GM12878 (cell line): ENCODE measurements around the gene ZNF423. TPM values are rescaled to one million over a fixed set of nuclear protein-coding genes. Genes with fewer than 3 reads are reported as not detected.

ENCODE experiments used
- ATAC-seq: fragments of 200-7000 bp; cut with Tn5 transposase; 3 replicates; pipeline ENCODE4 v1.9.1; 2020; ENCODE audit warnings: mild to moderate bottlenecking, moderate library complexity
- BruUV-seq: library from RNA; stranded (reverse); fragments of 400-500 nt; replicated peaks from 2 replicates; lab custom pipeline; 2021; lab: Mats Ljungman, UMichigan
- CTCF ChIA-PET: fragments of 300-600 bp; sonication (Branson Sonifier 250); formaldehyde crosslinking; extraction: SDS; loops from one replicate; lab custom pipeline; 2021; ENCODE audit warnings: inconsistent platforms; lab: Yijun Ruan, JAX
- POLR2A ChIA-PET: fragments of 350-600 bp; formaldehyde crosslinking; extraction: SDS; loops from one replicate; lab custom pipeline; 2021; ENCODE audit warnings: inconsistent platforms; lab: Charles Lee
- RAD21 ChIA-PET: fragments of 300-600 bp; sonication (Branson Sonifier 250); formaldehyde crosslinking; loops from one replicate; lab custom pipeline; 2023; ENCODE audit warnings: antibody characterized with exemption; ENCODE audit not compliant: unreplicated experiment; lab: Charles Lee
- SMC1A ChIA-PET: fragments of 300-600 bp; sonication (Branson Sonifier 250); formaldehyde crosslinking; loops from one replicate; lab custom pipeline; 2023; ENCODE audit not compliant: unreplicated experiment, uncharacterized antibody; lab: Charles Lee
- DNase-seq: peaks from one replicate; pipeline ENCODE4 v3.0.0-alpha.2; 2011; ENCODE audit warnings: low read depth, low spot score
- FAIRE-seq: peaks from 3 replicates; lab custom pipeline; 2011; peaks lifted over from hg19 to GRCh38; lab: Jason Lieb, UNC
- H2AFZ ChIP-seq: 2 replicates; pipeline ENCODE4 v1.6.0; 2011; ENCODE audit warnings: low read depth, low read length, control low read depth; ENCODE audit not compliant: control insufficient read depth
- H3K27ac ChIP-seq: 2 replicates; pipeline ENCODE4 v1.5.1; 2011; ENCODE audit warnings: control low read depth; ENCODE audit not compliant: control insufficient read depth, insufficient read depth
- H3K27me3 ChIP-seq, 2 experiments: replicated peaks in 1 of 2; 2 replicates each; pipeline versions ENCODE4 v1.6.0 to v1.6.1; 2011; ENCODE audit warnings: low read length in 1 of 2; ENCODE audit not compliant: control insufficient read depth in 2 of 2, insufficient read depth in 2 of 2
- H3K36me3 ChIP-seq, 2 experiments: 2 replicates each; pipeline ENCODE4 v1.5.1; 2011; ENCODE audit warnings: low read length in 1 of 2; ENCODE audit not compliant: control insufficient read depth in 2 of 2, insufficient read depth in 2 of 2
- H3K4me1 ChIP-seq: 2 replicates; pipeline ENCODE4 v1.6.1; 2011; ENCODE audit warnings: mild to moderate bottlenecking, low read length, moderate library complexity, mixed read lengths; ENCODE audit not compliant: control insufficient read depth, insufficient read depth
- H3K4me2 ChIP-seq: 2 replicates; pipeline ENCODE4 v1.6.0; 2011; ENCODE audit warnings: control low read depth; ENCODE audit not compliant: control insufficient read depth, insufficient read depth
- H3K4me3 ChIP-seq: fragments of 200-600 bp; sonication (generic); 2 replicates; pipeline ENCODE4 v1.5.1; 2016
- H3K79me2 ChIP-seq: 2 replicates; pipeline ENCODE4 v1.6.0; 2011; ENCODE audit warnings: low read length; ENCODE audit not compliant: control insufficient read depth, insufficient read depth
- H3K9ac ChIP-seq: 2 replicates; pipeline ENCODE4 v1.8.0; 2011; ENCODE audit warnings: low read length, control low read depth, mixed read lengths; ENCODE audit not compliant: control insufficient read depth, insufficient read depth
- H3K9me3 ChIP-seq: replicated peaks from 3 replicates; pipeline ENCODE4 v1.5.1; 2011; ENCODE audit warnings: mild to moderate bottlenecking, low read length; ENCODE audit not compliant: control insufficient read depth, insufficient read depth
- H4K20me1 ChIP-seq: 2 replicates; pipeline ENCODE4 v1.6.0; 2011; ENCODE audit not compliant: control insufficient read depth, insufficient read depth
- CBX3 ChIP-seq: fragments of 200-600 bp; sonication (generic); IDR thresholded peaks from 2 replicates; pipeline ENCODE4 v1.6.1; 2016; ENCODE audit warnings: low read depth, borderline replicate concordance
- CREB1 ChIP-seq: IDR thresholded peaks from 2 replicates; pipeline ENCODE4 v1.6.1; 2012; ENCODE audit warnings: low read depth, mild to moderate bottlenecking, inconsistent platforms
- GABPA ChIP-seq: IDR thresholded peaks from 2 replicates; pipeline ENCODE4 v1.6.1; 2014; ENCODE audit warnings: antibody characterized with exemption, low read depth, mild to moderate bottlenecking, inconsistent platforms
- HDAC6 ChIP-seq: fragments of 200-600 bp; sonication (generic); IDR thresholded peaks from one replicate; pipeline ENCODE4 v1.8.0; 2017; ENCODE audit warnings: antibody characterized with exemption; ENCODE audit not compliant: unreplicated experiment
- MEF2A ChIP-seq: IDR thresholded peaks from 2 replicates; pipeline ENCODE4 v1.6.1; 2011; ENCODE audit warnings: low read depth, mild to moderate bottlenecking, low read length, moderate library complexity; ENCODE audit not compliant: insufficient read depth
- MEF2B ChIP-seq: fragments of 450-650 bp; IDR thresholded peaks from 2 replicates; pipeline ENCODE4 v1.6.1; 2018; ENCODE audit warnings: mild to moderate bottlenecking, moderate library complexity; ENCODE audit not compliant: partially characterized antibody, poor library complexity, severe bottlenecking
- MYB ChIP-seq: fragments of 150-350 bp; IDR thresholded peaks from 2 replicates; pipeline ENCODE4 v1.6.1; 2014; ENCODE audit warnings: mild to moderate bottlenecking, low read depth, low read length, borderline replicate concordance
- POU2F2 ChIP-seq: IDR thresholded peaks from 3 replicates; pipeline ENCODE4 v1.6.1; 2011; ENCODE audit warnings: low read depth, mild to moderate bottlenecking, low read length, borderline replicate concordance
- SMAD5 ChIP-seq: IDR thresholded peaks from 2 replicates; pipeline ENCODE4 v1.6.1; 2016; ENCODE audit warnings: antibody characterized with exemption, low read depth
- TCF3 ChIP-seq: IDR thresholded peaks from 2 replicates; pipeline ENCODE4 v1.6.1; 2012; ENCODE audit warnings: low read depth, mild to moderate bottlenecking, low read length, borderline replicate concordance; ENCODE audit not compliant: insufficient read depth
- TCF7 ChIP-seq: IDR thresholded peaks from 2 replicates; pipeline ENCODE4 v1.6.1; 2014; ENCODE audit warnings: antibody characterized with exemption, borderline replicate concordance
- WGBS: methylation state at CpG from one replicate; pipeline ENCODE4 v1.1.6; 2016; ENCODE audit warnings: low lambda C conversion rate; ENCODE audit not compliant: insufficient replicate concordance, insufficient coverage; ENCODE audit errors: missing lambda C conversion rate; 5-methylcytosine and 5-hydroxymethylcytosine counted together
- in situ Hi-C: fragments of 300-500 bp; cut with MboI; formaldehyde crosslinking; loops from 9 replicates; pipeline ENCODE4 v1.14.3; 2018; ENCODE audit warnings: mixed read lengths
- intact Hi-C: fragments of 100-400 bp; cut with micrococcal nuclease; formaldehyde crosslinking; loops from one replicate; pipeline ENCODE4 v1.14.2; 2022; ENCODE audit not compliant: unreplicated experiment
- polyA plus RNA-seq, 11 experiments: library from polyadenylated mRNA; depleted of rRNA in 4 of 11; unstranded in 6 of 11; stranded (reverse) in 5 of 11; fragments of >200 nt; fragmentation: Nextera tagmentation in 4 of 11; fragmentation: Illumina TruSeq in 1 of 11; extraction: Ambion mirVana in 4 of 11; extraction: Trizol in 1 of 11; gene quantifications; 1 replicate in 1 of 11; 2 replicates in 10 of 11; pipeline versions ENCODE4 v1.2.1 to v1.2.3, GENCODE V29; 2011 to 2016; ENCODE audit warnings: inconsistent platforms in 2 of 11, missing spikeins in 2 of 11, low read depth in 1 of 11
- total RNA-seq, 4 experiments: library from RNA; depleted of rRNA in 3 of 4; stranded (reverse); fragments of >200 nt in 3 of 4; fragmentation: Illumina TruSeq in 1 of 4; extraction: Trizol in 1 of 4; gene quantifications; 2 replicates each; pipeline versions ENCODE4 v1.2.1 to v1.2.3, GENCODE V29; 2013 to 2021
- TF ChIP-seq, protein P1 (sequence below): fragments of 450-650 bp; formaldehyde crosslinking; IDR thresholded peaks from 2 replicates; pipeline ENCODE4 v1.5.0; 2022; ENCODE audit warnings: mild to moderate bottlenecking, missing genetic modification characterization
- TF ChIP-seq, protein P2 (sequence below): fragments of 450-650 bp; IDR thresholded peaks from 2 replicates; pipeline ENCODE4 v1.6.1; 2017; ENCODE audit warnings: borderline replicate concordance
- TF ChIP-seq, protein P3 (sequence below): IDR thresholded peaks from 2 replicates; pipeline ENCODE4 v1.6.1; 2012; ENCODE audit warnings: mild to moderate bottlenecking, low read depth, low read length

The ZNF423 gene
- total and polyA plus RNA-seq, 10 of the 15 experiments (the other 5 are each of a cell fraction or from before 2014, with no cell fraction given) = 0.03 to 0.64 (median 0.10) TPM

DNA sequence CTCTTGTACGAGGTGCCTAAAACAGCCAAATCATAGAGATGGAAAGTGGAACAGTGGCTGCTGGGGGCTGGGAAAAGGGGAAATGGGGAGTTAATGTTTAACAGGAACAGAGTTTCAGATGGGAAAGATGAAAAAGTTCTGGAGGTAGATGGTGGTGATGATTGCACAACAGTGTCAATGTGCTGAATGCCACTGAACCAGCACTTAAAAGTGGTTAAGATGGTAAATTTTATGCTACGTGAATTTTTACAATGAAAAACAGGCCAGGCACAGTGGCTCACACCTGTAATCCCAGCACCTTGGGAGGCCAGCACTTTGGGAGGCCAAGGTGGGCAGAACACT, 351.9 kb downstream of the ZNF423 start:
- CTCF ChIA-PET = interaction anchor here (0.7 kb wide), 1 partner anchor 474 kb away, joined by 3 read pairs; no protein-coding TSS in a partner anchor
- in situ Hi-C loops = loop anchor here (5.0 kb wide), 1 partner anchor 48 kb away; no protein-coding TSS in a partner anchor

More for the DNA sequence above, 351.9 kb downstream of the ZNF423 start:
- Histone ChIP-seq H3K4me3 (no peak overlapping the region), H3K27ac (no peak overlapping the region)
- no peak for TF ChIP-seq GABPA
- TF ChIP-seq MYB = no peak
- no peak for TF ChIP-seq TCF3
- no peak for TF ChIP-seq POU2F2
- TF ChIP-seq MEF2A = no peak
- no peak for TF ChIP-seq CBX3
- TF ChIP-seq TCF7 = no peak
- no peak for TF ChIP-seq SMAD5
- no peak for TF ChIP-seq HDAC6
- TF ChIP-seq MEF2B = no peak
- TF ChIP-seq, protein P1, sequence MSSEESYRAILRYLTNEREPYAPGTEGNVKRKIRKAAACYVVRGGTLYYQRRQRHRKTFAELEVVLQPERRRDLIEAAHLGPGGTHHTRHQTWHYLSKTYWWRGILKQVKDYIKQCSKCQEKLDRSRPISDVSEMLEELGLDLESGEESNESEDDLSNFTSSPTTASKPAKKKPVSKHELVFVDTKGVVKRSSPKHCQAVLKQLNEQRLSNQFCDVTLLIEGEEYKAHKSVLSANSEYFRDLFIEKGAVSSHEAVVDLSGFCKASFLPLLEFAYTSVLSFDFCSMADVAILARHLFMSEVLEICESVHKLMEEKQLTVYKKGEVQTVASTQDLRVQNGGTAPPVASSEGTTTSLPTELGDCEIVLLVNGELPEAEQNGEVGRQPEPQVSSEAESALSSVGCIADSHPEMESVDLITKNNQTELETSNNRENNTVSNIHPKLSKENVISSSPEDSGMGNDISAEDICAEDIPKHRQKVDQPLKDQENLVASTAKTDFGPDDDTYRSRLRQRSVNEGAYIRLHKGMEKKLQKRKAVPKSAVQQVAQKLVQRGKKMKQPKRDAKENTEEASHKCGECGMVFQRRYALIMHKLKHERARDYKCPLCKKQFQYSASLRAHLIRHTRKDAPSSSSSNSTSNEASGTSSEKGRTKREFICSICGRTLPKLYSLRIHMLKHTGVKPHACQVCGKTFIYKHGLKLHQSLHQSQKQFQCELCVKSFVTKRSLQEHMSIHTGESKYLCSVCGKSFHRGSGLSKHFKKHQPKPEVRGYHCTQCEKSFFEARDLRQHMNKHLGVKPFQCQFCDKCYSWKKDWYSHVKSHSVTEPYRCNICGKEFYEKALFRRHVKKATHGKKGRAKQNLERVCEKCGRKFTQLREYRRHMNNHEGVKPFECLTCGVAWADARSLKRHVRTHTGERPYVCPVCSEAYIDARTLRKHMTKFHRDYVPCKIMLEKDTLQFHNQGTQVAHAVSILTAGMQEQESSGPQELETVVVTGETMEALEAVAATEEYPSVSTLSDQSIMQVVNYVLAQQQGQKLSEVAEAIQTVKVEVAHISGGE (CRISPR knock-in tag) = no peak
- TF ChIP-seq CREB1 = no peak
- TF ChIP-seq, protein P2, sequence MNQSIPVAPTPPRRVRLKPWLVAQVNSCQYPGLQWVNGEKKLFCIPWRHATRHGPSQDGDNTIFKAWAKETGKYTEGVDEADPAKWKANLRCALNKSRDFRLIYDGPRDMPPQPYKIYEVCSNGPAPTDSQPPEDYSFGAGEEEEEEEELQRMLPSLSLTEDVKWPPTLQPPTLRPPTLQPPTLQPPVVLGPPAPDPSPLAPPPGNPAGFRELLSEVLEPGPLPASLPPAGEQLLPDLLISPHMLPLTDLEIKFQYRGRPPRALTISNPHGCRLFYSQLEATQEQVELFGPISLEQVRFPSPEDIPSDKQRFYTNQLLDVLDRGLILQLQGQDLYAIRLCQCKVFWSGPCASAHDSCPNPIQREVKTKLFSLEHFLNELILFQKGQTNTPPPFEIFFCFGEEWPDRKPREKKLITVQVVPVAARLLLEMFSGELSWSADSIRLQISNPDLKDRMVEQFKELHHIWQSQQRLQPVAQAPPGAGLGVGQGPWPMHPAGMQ = no peak
- TF ChIP-seq, protein P3, sequence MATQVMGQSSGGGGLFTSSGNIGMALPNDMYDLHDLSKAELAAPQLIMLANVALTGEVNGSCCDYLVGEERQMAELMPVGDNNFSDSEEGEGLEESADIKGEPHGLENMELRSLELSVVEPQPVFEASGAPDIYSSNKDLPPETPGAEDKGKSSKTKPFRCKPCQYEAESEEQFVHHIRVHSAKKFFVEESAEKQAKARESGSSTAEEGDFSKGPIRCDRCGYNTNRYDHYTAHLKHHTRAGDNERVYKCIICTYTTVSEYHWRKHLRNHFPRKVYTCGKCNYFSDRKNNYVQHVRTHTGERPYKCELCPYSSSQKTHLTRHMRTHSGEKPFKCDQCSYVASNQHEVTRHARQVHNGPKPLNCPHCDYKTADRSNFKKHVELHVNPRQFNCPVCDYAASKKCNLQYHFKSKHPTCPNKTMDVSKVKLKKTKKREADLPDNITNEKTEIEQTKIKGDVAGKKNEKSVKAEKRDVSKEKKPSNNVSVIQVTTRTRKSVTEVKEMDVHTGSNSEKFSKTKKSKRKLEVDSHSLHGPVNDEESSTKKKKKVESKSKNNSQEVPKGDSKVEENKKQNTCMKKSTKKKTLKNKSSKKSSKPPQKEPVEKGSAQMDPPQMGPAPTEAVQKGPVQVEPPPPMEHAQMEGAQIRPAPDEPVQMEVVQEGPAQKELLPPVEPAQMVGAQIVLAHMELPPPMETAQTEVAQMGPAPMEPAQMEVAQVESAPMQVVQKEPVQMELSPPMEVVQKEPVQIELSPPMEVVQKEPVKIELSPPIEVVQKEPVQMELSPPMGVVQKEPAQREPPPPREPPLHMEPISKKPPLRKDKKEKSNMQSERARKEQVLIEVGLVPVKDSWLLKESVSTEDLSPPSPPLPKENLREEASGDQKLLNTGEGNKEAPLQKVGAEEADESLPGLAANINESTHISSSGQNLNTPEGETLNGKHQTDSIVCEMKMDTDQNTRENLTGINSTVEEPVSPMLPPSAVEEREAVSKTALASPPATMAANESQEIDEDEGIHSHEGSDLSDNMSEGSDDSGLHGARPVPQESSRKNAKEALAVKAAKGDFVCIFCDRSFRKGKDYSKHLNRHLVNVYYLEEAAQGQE = no peak
- TF ChIP-seq, all 136 proteins: peak for 0
- H3K9ac ChIP-seq = no peak overlapping the region
- 46% methylated on average over 2 of the region's 2 CpGs for WGBS
- H4K20me1 ChIP-seq = no peaks in the 10 kb centered on the region
- ChIA-PET RAD21 (no interaction called here), POLR2A (no interaction called here), SMC1A (no interaction called here)
- BruUV-seq = no TSS peak
- no peak overlapping the region for H2AFZ ChIP-seq
- FAIRE-seq (no peak), DNase-seq (no peak), ATAC-seq (no peak)
- H3K27me3 ChIP-seq = no peaks in the 10 kb centered on the region
- H3K9me3 ChIP-seq = no peaks in the 10 kb centered on the region
- H3K4me1 ChIP-seq = peaks cover 14% of the 10 kb centered on the region
- H3K4me2 ChIP-seq = no peak overlapping the region
- H3K36me3 ChIP-seq = no peaks in the 10 kb centered on the region
- intact Hi-C loops = no loop called here
- H3K79me2 ChIP-seq = no peaks in the 10 kb centered on the region
